KOPT-K1 (cell line): Measurements from ENCODE around the gene MMP24.
A peak's percentile ranks its signal among the peaks of the same experiment; 100 is the strongest.

Experiments
- H3K27ac ChIP-seq: fragments of 200-600 bp; sonication (generic); 2 replicates; pipeline ENCODE4 v1.5.1; 2016; ENCODE audit warnings: antibody characterized with exemption, mild to moderate bottlenecking, low read depth, low read length; ENCODE audit not compliant: poor library complexity, severe bottlenecking
- H3K36me3 ChIP-seq: fragments of 200-600 bp; sonication (generic); 2 replicates; pipeline ENCODE4 v1.5.1; 2017; ENCODE audit warnings: antibody characterized with exemption, mild to moderate bottlenecking, low read length, moderate library complexity; ENCODE audit not compliant: insufficient read depth
- H3K9me3 ChIP-seq: fragments of 200-600 bp; sonication (generic); 2 replicates; pipeline ENCODE4 v1.5.1; 2017; ENCODE audit warnings: antibody characterized with exemption, low read length, mild to moderate bottlenecking; ENCODE audit not compliant: insufficient read depth, poor library complexity, severe bottlenecking

MMP24 gene

DNA sequence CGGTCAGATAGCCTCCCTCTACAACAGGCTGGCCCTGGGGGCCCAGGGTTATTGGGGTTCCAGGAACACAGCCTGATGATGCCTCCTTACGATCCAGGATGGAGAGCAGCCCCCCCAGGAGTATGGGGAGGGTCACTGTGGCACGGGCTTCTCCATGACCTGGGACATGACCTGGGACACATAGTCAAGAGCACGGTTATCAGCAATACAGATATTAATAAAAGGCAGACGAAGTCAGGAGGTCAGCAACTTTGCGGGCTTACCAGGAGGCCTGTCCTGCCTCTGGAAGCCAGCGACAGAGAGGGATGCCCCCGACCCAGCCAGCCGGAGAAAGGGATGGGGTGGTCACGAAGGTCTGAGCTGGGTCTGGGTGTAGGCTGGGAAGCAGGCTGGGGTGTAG is 50.6 kb downstream of the MMP24 start:
- H3K9me3 ChIP-seq, result no peaks in the 10 kb centered on the region
- peaks cover 58% of the 10 kb centered on the region for H3K36me3 ChIP-seq
- peak overlapping the region; percentile 72 for H3K27ac ChIP-seq

DNA sequence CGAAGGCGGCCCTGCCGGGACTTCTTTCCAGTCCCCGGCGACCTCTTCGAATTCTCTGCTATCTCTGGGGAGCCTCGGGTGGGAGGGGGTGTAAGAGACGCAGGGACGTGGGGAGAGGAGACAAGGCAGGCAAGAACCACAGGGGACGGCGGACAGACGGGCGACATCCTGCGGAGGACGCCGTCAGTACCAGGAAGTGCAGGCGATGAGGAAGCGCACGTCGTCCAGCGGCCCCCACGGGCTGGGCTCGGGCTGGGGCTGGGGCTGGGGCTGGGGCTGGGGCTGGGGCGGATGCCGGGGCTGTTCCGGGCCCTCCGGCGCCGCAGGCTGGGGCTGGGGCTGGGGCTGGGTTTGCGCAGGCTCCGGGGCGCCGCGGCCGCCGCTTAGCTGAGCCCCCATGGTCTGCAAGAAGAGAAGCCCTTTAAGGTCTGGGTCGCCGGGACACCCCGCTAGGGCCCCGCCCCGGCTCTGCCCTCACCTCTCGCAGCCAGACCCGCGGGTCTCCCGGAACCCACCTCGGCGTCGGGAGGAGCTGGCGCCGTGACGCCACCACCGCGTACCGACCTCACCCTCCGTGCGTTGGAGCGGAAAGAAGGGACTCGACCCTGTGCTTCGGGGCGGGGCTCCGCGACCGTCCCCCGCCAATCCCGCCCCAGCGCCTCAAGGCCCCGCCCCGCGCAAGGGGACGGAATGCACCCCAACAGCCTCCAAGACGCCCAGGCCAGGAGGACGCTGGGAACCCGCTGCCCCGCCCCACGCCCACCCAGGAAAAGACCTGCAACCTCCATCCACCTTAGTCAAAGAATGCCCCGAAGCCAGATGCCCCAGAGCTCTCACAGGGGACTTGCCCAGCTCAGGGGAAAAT is 51.3 kb downstream of the MMP24 start, which contains the start of gene MMP24OS:
TSS of gene MMP24OS (minus strand) at position 592 of the 865 bp plus-strand sequence. CDS start at position 399, 193 bp downstream.
- peaks cover 64% of the 10 kb centered on the region for H3K36me3 ChIP-seq
- no peaks in the 10 kb centered on the region for H3K9me3 ChIP-seq
- H3K27ac ChIP-seq, result peak within 1 kb of the TSS; percentile 72

GRCh38 chr20:35279040-35279439 is 52.5 kb downstream of the MMP24 start:
- Histone ChIP-seq H3K9me3 (no peaks in the 10 kb centered on the region), H3K36me3 (peaks cover 64% of the 10 kb centered on the region), H3K27ac (no peak overlapping the region)

DNA sequence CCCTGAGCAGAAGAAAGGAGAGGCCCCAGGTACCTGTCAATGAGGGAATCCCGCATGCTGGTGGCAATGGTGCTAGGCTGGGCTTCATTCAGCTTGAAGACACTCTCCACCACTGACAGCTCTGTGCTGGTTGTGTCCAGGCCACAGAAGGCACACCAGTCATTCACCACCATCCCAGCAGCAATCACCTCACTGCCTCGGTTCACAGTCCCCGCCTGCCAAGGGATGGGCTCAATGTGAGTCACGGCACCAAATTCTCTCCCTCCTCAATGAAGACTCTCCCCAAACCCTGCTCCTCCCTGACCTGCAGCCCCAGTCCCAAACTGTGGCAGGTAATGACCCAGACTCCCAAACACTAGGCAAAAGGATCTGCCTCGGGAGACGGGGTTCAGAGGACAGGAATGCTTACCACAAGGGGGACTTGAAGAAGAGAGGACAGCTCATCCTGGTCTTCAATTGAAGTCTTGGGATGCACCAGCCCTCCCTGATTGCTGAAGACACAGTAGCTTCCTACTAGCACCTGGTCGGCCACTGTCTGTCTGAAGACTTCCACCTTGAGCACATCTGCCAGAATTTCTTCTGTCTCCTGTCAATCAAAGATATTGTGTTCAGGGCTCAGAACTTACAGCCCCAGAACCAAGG is 53.2 kb downstream of the MMP24 start:
- Histone ChIP-seq H3K36me3 (peaks cover 64% of the 10 kb centered on the region), H3K27ac (no peak overlapping the region), H3K9me3 (no peaks in the 10 kb centered on the region)

- H3K36me3 ChIP-seq, result peaks cover 56% of the 10 kb centered on the region
- H3K9me3 ChIP-seq, result no peaks in the 10 kb centered on the region
- H3K27ac ChIP-seq, result no peak overlapping the region
Measured at GRCh38 chr20:35280523-35280922, 54.0 kb downstream of the MMP24 start.

GRCh38 chr20:35281506-35282101 is 55.1 kb downstream of the MMP24 start:
- H3K27ac ChIP-seq, result no peak overlapping the region
- H3K36me3 ChIP-seq, result peaks cover 45% of the 10 kb centered on the region
- no peaks in the 10 kb centered on the region for H3K9me3 ChIP-seq

DNA sequence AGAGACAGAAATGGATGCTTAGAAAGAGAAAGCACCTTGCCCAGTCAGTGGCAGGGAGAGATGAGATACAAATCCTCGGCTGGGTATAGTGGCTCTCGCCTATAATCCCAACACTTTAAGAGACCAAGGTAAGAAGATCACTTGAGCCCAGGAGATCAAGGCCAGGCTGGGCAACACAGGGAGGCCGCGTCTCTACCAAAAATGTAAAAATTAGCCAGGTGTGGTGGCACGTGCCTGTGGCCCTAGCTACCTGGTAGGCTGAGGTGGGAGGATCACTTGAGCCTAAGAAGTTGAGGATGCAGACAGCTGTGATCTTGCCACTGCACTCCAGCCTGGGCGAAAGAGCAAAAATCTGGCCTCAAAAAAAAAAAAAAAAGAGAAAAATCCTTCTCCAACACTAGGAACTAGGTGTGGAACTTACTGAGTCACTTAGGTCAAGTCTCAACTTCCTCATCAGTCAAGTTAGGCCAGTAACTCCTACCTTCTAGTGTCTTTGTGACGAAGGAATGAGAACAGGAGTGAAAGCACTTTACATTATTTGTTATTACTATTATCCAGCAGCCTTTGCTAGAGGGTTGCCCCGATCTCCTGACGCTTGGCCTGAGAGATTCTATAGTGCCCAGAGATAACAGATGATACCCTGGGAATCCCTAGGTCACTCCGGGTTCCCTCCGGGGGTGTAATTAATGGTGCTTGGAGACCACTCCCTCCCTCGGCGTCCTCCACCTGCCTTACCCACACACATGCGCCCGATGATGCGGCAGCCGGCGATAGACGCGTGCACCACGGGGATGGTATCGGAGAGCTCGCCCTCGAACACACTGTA is 57.2 kb downstream of the MMP24 start:
- Histone ChIP-seq H3K9me3 (no peaks in the 10 kb centered on the region), H3K27ac (peak overlapping the region; percentile 66), H3K36me3 (peaks cover 40% of the 10 kb centered on the region)

GRCh38 chr20:35284267-35284991 is 57.9 kb downstream of the MMP24 start, which contains the start of gene EIF6:
EIF6 (minus strand) TSS chr20:35284772; CDS start chr20:35284487, 285 bp downstream.
- Histone ChIP-seq H3K27ac (peak within 1 kb of the TSS; percentile 66), H3K36me3 (peaks cover 33% of the 10 kb centered on the region), H3K9me3 (no peaks in the 10 kb centered on the region)

DNA sequence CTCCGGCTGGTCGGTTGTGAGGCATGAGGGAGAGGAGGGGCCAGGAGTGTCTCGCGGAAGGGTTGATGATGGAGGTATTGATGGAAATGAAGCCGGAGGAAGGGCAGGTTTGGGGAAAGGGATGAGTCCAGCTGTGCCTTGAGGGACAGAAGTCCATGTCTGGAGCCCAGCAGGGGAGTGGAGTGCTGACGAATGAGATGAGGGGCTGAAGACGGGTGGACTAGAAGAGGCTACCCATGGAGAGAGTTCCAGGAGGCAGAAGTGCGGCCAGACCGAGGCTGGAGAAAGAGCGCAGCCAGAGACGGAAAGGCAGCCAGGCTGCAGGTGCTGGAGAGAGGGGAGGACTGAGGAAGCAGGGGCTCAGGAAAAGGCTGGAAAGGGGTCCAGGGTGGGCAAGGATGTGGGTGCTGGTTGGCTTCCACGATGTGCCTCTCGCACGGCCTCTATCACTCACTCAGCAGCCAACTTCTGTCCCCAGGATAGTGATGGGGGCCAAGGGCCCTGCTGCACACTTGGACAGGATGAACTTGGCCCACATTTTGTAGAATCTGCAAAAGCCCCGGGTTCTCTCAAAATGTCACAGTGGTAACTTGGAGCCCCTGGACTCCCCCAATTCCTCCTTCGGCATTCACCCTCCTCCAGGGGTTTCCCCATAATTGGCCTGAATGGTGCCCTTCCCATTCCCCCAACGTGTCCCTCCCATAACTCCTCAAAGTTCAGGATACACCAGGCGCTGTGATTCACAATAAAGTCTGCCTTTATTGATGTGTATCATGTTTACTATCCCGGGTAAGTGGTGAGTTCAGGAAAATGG is 58.7 kb downstream of the MMP24 start:
- no peaks in the 10 kb centered on the region for H3K9me3 ChIP-seq
- peak overlapping the region; percentile 66 for H3K27ac ChIP-seq
- peaks cover 25% of the 10 kb centered on the region for H3K36me3 ChIP-seq

DNA sequence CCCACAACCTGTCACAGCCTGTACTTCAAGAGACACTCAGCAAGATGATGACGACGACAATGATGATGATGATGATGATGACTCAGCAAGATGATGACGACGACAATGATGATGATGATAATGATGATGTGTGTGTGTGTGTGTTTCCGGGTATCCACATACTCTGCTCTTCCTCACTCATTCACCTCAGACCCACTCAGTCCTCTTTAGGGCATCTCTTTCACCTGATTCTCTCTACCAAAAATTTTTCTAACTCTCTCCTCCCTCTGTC is 59.3 kb downstream of the MMP24 start:
- Histone ChIP-seq H3K27ac (no peak overlapping the region), H3K36me3 (peaks cover 19% of the 10 kb centered on the region), H3K9me3 (no peaks in the 10 kb centered on the region)

DNA sequence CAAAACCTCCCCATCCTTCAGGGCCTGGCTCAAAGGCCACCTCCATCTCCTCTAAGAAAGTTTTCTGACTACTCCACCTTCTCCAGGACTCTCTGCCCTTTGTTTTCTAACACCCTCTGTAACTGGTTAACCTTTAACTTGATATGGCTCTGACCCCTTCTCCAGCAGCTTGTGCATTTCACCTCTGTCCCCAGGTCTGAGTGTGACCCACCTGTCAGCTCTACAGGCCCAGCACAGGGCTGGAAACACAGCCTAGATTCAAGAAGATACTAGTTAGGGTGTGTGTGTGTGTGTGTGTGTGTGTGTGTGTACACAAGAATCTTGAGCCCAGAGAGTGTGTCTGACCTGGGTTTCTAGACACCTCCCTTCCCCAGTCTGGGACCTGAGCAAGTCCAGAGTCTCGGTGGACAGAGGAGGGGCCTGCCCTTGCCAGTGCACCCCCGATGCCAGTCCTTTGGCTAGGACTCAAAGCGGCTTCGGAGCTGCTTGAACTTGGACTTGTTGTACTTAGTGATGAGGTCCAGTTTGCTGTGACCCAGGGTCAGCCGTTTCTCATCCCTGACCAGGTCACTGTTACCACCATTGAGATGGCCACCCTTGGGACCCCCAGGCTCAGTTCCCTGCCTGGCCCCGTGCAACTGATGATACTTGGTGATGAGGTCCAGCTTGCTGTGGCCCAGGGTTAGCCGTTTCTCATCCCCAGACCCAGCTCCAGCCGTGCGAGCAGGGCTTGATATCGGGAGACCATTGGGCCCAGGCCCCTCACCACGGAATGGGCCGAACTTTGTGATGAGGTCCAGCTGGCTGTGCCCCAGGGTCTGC is 59.8 kb downstream of the MMP24 start:
- H3K36me3 ChIP-seq, result peaks cover 14% of the 10 kb centered on the region
- H3K27ac ChIP-seq, result no peak overlapping the region
- no peaks in the 10 kb centered on the region for H3K9me3 ChIP-seq

- Histone ChIP-seq H3K9me3 (no peaks in the 10 kb centered on the region), H3K36me3 (peaks cover 7% of the 10 kb centered on the region), H3K27ac (no peak overlapping the region)
Measured at GRCh38 chr20:35286899-35287508, 60.5 kb downstream of the MMP24 start.
